ENCODE results near the gene EFNA5.

GRCh38 chr5:107580889-107581820 lies 89.6 kb downstream of the EFNA5 start:
- TF ChIP-seq POLR2A (IDR thresholded peaks at IDR 0.05; ENCODE audit: low read length) (no peak), GATA1 (IDR thresholded peaks at IDR 0.05; ENCODE audit: low read depth, low read length) (no peak)

All from erythroblast (primary cell).